Adrenal gland (tissue), 12 donors: ENCODE data around the gene SPEG. TPM values are rescaled to one million over a fixed set of nuclear protein-coding genes. Genes with fewer than 3 reads are reported as not detected.

ENCODE experiments used
- DNase-seq, 7 donors: peaks; one replicate each; pipeline ENCODE4 v3.0.0-alpha.2; 2019 to 2020
- H3K27ac ChIP-seq, 5 donors: fragments of 200-600 bp; sonication (generic) in 4 of 5; 1 replicate in 3 of 5; 2 replicates in 2 of 5; pipeline versions ENCODE4 v1.5.1 to v1.8.0; 2016 to 2020; ENCODE audit warnings: mild to moderate bottlenecking in 1 of 5
- H3K27me3 ChIP-seq: fragments of 200-600 bp; 2 replicates; pipeline ENCODE4 v1.8.0; 2021
- H3K36me3 ChIP-seq, 2 donors: fragments of 200-600 bp; replicated peaks in 1 of 2; 1 replicate in 1 of 2; 2 replicates in 1 of 2; pipeline versions ENCODE4 v1.5.1 to v1.8.0; 2018 to 2022
- H3K4me1 ChIP-seq, 2 donors: fragments of 200-600 bp; replicated peaks in 1 of 2; 1 replicate in 1 of 2; 2 replicates in 1 of 2; pipeline versions ENCODE4 v1.5.1 to v1.8.0; 2018 to 2021
- H3K4me3 ChIP-seq, 4 donors: fragments of 200-600 bp; sonication (generic) in 3 of 4; one replicate each; pipeline ENCODE4 v1.5.1; 2016 to 2018
- H3K9me3 ChIP-seq, 3 donors: fragments of 200-600 bp; sonication (generic) in 1 of 3; replicated peaks in 1 of 3; 1 replicate in 2 of 3; 2 replicates in 1 of 3; pipeline versions ENCODE4 v1.5.1 to v1.8.0; 2016 to 2021
- CTCF ChIP-seq, 6 experiments: fragments of 450-650 bp in 4 of 6; fragments of 200-600 bp in 2 of 6; sonication (generic) in 1 of 6; IDR thresholded peaks; 1 replicate in 5 of 6; 2 replicates in 1 of 6; pipeline versions ENCODE4 v1.5.1 to v1.8.0; 2016 to 2021; ENCODE audit warnings: antibody characterized with exemption in 6 of 6, mild to moderate bottlenecking in 2 of 6, moderate library complexity in 1 of 6
- POLR2A ChIP-seq, 2 donors: fragments of 450-650 bp; IDR thresholded peaks; one replicate each; pipeline ENCODE4 v1.6.1; 2017; ENCODE audit warnings: antibody characterized with exemption in 2 of 2, mild to moderate bottlenecking in 2 of 2, moderate library complexity in 1 of 2
- WGBS, 4 donors: extraction: QIAGEN DNeasy Blood & Tissue Kit in 2 of 4; methylation state at CpG; one replicate each; pipeline versions ENCODE4 v1.1.5 to v1.1.7; 2013 to 2017; 5-methylcytosine and 5-hydroxymethylcytosine counted together
- intact Hi-C, 2 donors: fragments of 100-400 bp; cut with DNase I; formaldehyde crosslinking; loops; one replicate each; pipeline versions ENCODE4 v1.14.1 to v1.15.0; 2022 to 2023
- polyA plus RNA-seq, 3 donors: library from polyadenylated mRNA; stranded (reverse); fragments of 200-250 nt in 2 of 3; fragments of 350-450 nt in 1 of 3; fragmentation: Illumina TruSeq in 1 of 3; extraction: RNeasy Lipid Tissue Mini Kit (QIAGEN cat#74804) in 1 of 3; gene quantifications; one replicate each; pipeline ENCODE4 v1.2.3, GENCODE V29; 2013 to 2014
- total RNA-seq, 9 donors: library from RNA; depleted of rRNA in 4 of 9; stranded (reverse); fragments of >200 nt in 4 of 9; fragments of 120-200 nt in 1 of 9; fragmentation: NEBNext Ultra II Directional in 1 of 9; extraction: Animal tissue kit (Norgen Biotek cat#: 25700) in 1 of 9; gene quantifications; one replicate each; pipeline versions ENCODE4 v1.1.0 to v1.2.4, GENCODE V29; 2013 to 2023
- donor health status: healthy with polysubstance abuse.
- donor health status: Bipolar disorder and iron deficiency.
- donor health status: DM: yes; HTN: yes; CAD: no.
- donor health status: DM: no; HTN: no; CAD: no.
- donor health status: DM: no; HTN: no; CAD: no.
- donor health status: DM: yes; HTN: yes; CAD: no.

SPEG gene
- total and polyA plus RNA-seq, 12 donors = 0.66 to 178 (median 5.5) TPM

- H3K27me3 ChIP-seq = peaks cover under 1% of the 10 kb centered on the region
- no peak overlapping the region for H3K4me3 ChIP-seq
- peak overlapping the region in 1 of 5 donors; percentile 64 for H3K27ac ChIP-seq
- WGBS, 4 donors = 77 to 89% (median 86%) methylated on average over 11 to 17 of the region's 17 CpGs
- DNase-seq = no peak
- H3K4me1 ChIP-seq = peaks cover 0 to 6% of the 10 kb centered on the region in 2 donors
- H3K9me3 ChIP-seq = no peaks in the 10 kb centered on the region
- intact Hi-C loops = no loop called here
- peaks cover 0 to 35% of the 10 kb centered on the region in 2 donors for H3K36me3 ChIP-seq
- no peak for TF ChIP-seq CTCF (IDR thresholded peaks at IDR 0.05)
- TF ChIP-seq POLR2A (IDR thresholded peaks at IDR 0.05) = no peak
Observed at GRCh38 chr2:219506802-219507526, 72.3 kb downstream of the SPEG start.

GRCh38 chr2:219507581-219508443, 73.2 kb downstream of the SPEG start:
- intact Hi-C loops = no loop called here
- no peaks in the 10 kb centered on the region for H3K9me3 ChIP-seq

GRCh38 chr2:219508444-219508734, 73.7 kb downstream of the SPEG start:
- intact Hi-C loops = no loop called here
- H3K27me3 ChIP-seq = peaks cover 14% of the 10 kb centered on the region
- DNase-seq = no peak
- no peaks in the 10 kb centered on the region for H3K9me3 ChIP-seq
- H3K36me3 ChIP-seq = peaks cover 0 to 32% of the 10 kb centered on the region in 2 donors
- H3K27ac ChIP-seq = peak overlapping the region in 1 of 5 donors; percentile 64
- H3K4me3 ChIP-seq = no peak overlapping the region
- peaks cover 0 to 6% of the 10 kb centered on the region in 2 donors for H3K4me1 ChIP-seq
- WGBS, 4 donors = 55 to 71% (median 65%) methylated on average over 4 of the region's 4 CpGs
- TF ChIP-seq CTCF (IDR thresholded peaks at IDR 0.05) (no peak), POLR2A (IDR thresholded peaks at IDR 0.05) (no peak)

More at GRCh38 chr2:219507581-219508443, 73.2 kb downstream of the SPEG start:
- Histone ChIP-seq H3K27ac (peak overlapping the region in 1 of 5 donors; percentile 64), H3K36me3 (peaks cover 0 to 35% of the 10 kb centered on the region in 2 donors), H3K27me3 (peaks cover 9% of the 10 kb centered on the region), H3K4me1 (peaks cover 0 to 6% of the 10 kb centered on the region in 2 donors), H3K4me3 (no peak overlapping the region)
- WGBS, 4 donors = 41 to 53% (median 50%) methylated on average over 8 of the region's 8 CpGs
- no peak for TF ChIP-seq CTCF (IDR thresholded peaks at IDR 0.05)
- TF ChIP-seq POLR2A (IDR thresholded peaks at IDR 0.05) = no peak
- DNase-seq = no peak

- WGBS, 4 donors = 8 to 15% (median 11%) methylated on average over 6 to 14 of the region's 14 CpGs
- no peak for TF ChIP-seq CTCF (IDR thresholded peaks at IDR 0.05)
- intact Hi-C loops = no loop called here
- H3K4me1 ChIP-seq = peaks cover 0 to 6% of the 10 kb centered on the region in 2 donors
- DNase-seq = no peak
- no peak overlapping the region for H3K27ac ChIP-seq
- no peak overlapping the region for H3K4me3 ChIP-seq
- H3K27me3 ChIP-seq = peaks cover 20% of the 10 kb centered on the region
- H3K9me3 ChIP-seq = no peaks in the 10 kb centered on the region
- peaks cover 0 to 25% of the 10 kb centered on the region in 2 donors for H3K36me3 ChIP-seq
Observed at GRCh38 chr2:219508971-219509779, 74.5 kb downstream of the SPEG start.
